ENCODE measurements around the gene DLEC1. TPM values are rescaled to one million over a fixed set of nuclear protein-coding genes. Genes with fewer than 3 reads are reported as not detected.

DLEC1 gene
- total and polyA plus RNA-seq, 2 experiments from 2014 or later = 0.31 to 0.66 TPM

- no peak overlapping the region for H3K4me3 ChIP-seq
- H3K27me3 ChIP-seq (ENCODE audit: insufficient read depth) = no peaks in the 10 kb centered on the region
- no peak overlapping the region for H3K4me3 Mint-ChIP-seq
- H3K27ac Mint-ChIP-seq = no peak overlapping the region
- H3K27me3 Mint-ChIP-seq (ENCODE audit: insufficient read depth, low read depth, poor library complexity) = peaks cover 22% of the 10 kb centered on the region
- no peak overlapping the region for H3K4me2 ChIP-seq
- H3K9me2 ChIP-seq (ENCODE audit: insufficient read depth) = no peaks in the 10 kb centered on the region
- TF ChIP-seq CTCF (conservative IDR thresholded peaks at IDR 0.05; ENCODE audit: low read depth in 2 of 2) (peak; percentile 63 to 95), EZH2phosphoT487 (IDR thresholded peaks at IDR 0.05; ENCODE audit: unreplicated experiment) (no peak), POLR2AphosphoS5 (IDR thresholded peaks at IDR 0.05; ENCODE audit: low read depth) (peak; percentile 23; the same call in 1 of the 2 replicates)
- DNase-seq (ENCODE audit: low spot score) = peak; percentile 71
- H3K36me3 Mint-ChIP-seq (ENCODE audit: low read depth) = peaks cover 18% of the 10 kb centered on the region
- no peak overlapping the region for H3K27ac ChIP-seq (ENCODE audit: low read depth)
- no peaks in the 10 kb centered on the region for H3K4me1 ChIP-seq (ENCODE audit: insufficient read depth)
- peak; percentile 87 for ATAC-seq
- H3K79me2 ChIP-seq (replicated peaks; ENCODE audit: insufficient read depth) = no peaks in the 10 kb centered on the region
- no peaks in the 10 kb centered on the region for H3K4me1 Mint-ChIP-seq
- H3K9me3 Mint-ChIP-seq = no peaks in the 10 kb centered on the region; the same call in 2 of the 3 replicates
- H3K36me3 ChIP-seq (ENCODE audit: insufficient read depth) = no peaks in the 10 kb centered on the region
- no peaks in the 10 kb centered on the region for H3F3A ChIP-seq (replicated peaks; ENCODE audit: low read depth)
- no peak overlapping the region for H2AFZ ChIP-seq
- no peaks in the 10 kb centered on the region; the same call in 1 of the 2 replicates for H4K20me1 ChIP-seq (replicated peaks; ENCODE audit: insufficient read depth)
Observed at GRCh38 chr3:38117748-38118420, 78.9 kb downstream of the DLEC1 start.

- Histone ChIP-seq H3K9me2 (ENCODE audit: insufficient read depth) (no peaks in the 10 kb centered on the region), H3K27ac (ENCODE audit: low read depth) (no peak overlapping the region), H4K20me1 (replicated peaks; ENCODE audit: insufficient read depth) (no peaks in the 10 kb centered on the region; the same call in 1 of the 2 replicates), H3K79me2 (replicated peaks; ENCODE audit: insufficient read depth) (no peaks in the 10 kb centered on the region), H3K4me2 (no peak overlapping the region), H3K4me1 (ENCODE audit: insufficient read depth) (no peaks in the 10 kb centered on the region), H3K4me3 (no peak overlapping the region), H3F3A (replicated peaks; ENCODE audit: low read depth) (no peaks in the 10 kb centered on the region), H3K36me3 (ENCODE audit: insufficient read depth) (no peaks in the 10 kb centered on the region), H2AFZ (no peak overlapping the region), H3K27me3 (ENCODE audit: insufficient read depth) (no peaks in the 10 kb centered on the region)
- H3K36me3 Mint-ChIP-seq (ENCODE audit: low read depth) = peaks cover 22% of the 10 kb centered on the region
- H3K9me3 Mint-ChIP-seq = no peaks in the 10 kb centered on the region; the same call in 2 of the 3 replicates
- no peaks in the 10 kb centered on the region for H3K4me1 Mint-ChIP-seq
- no peak for TF ChIP-seq ZNF331 (CRISPR knock-in tag; IDR thresholded peaks at IDR 0.05; ENCODE audit: low read depth)
- no peak for TF ChIP-seq CREB1 (CRISPR knock-in tag; IDR thresholded peaks at IDR 0.05; ENCODE audit: low read depth)
- no peak for TF ChIP-seq STAT1 (IDR thresholded peaks at IDR 0.05; ENCODE audit: unreplicated experiment)
- no peak for TF ChIP-seq ZNF462 (CRISPR knock-in tag; IDR thresholded peaks at IDR 0.05)
- TF ChIP-seq EZH2 (IDR thresholded peaks at IDR 0.05; ENCODE audit: low read depth, unreplicated experiment) = no peak
- no peak for TF ChIP-seq EZH2phosphoT487 (IDR thresholded peaks at IDR 0.05; ENCODE audit: unreplicated experiment)
- no peak for TF ChIP-seq ETS1 (IDR thresholded peaks at IDR 0.05)
- TF ChIP-seq POLR2AphosphoS5 (IDR thresholded peaks at IDR 0.05; ENCODE audit: low read depth) = no peak
- TF ChIP-seq NANOG (IDR thresholded peaks at IDR 0.05; ENCODE audit: borderline replicate concordance) = no peak
- TF ChIP-seq ZNF114 (CRISPR knock-in tag; IDR thresholded peaks at IDR 0.05) = no peak
- DNase-seq (ENCODE audit: low spot score) (no peak), ATAC-seq (no peak)
- no peak overlapping the region for H3K27ac Mint-ChIP-seq
- H3K4me3 Mint-ChIP-seq = no peak overlapping the region
- peaks cover 22% of the 10 kb centered on the region for H3K27me3 Mint-ChIP-seq (ENCODE audit: insufficient read depth, low read depth, poor library complexity)
Observed at GRCh38 chr3:38118421-38119247, 79.6 kb downstream of the DLEC1 start.

Data from GM23338 (cell line).